Lower leg skin (tissue), 4 donors: ENCODE data around the gene CNOT9. TPM values are rescaled to one million over a fixed set of nuclear protein-coding genes. Genes with fewer than 3 reads are reported as not detected.

ENCODE experiments used
- DNase-seq, 2 donors: peaks; one replicate each; pipeline ENCODE4 v3.0.0-alpha.2; 2019; ENCODE audit warnings: low spot score in 2 of 2
- H3K4me3 ChIP-seq: fragments of 200-600 bp; sonication (generic); 2 replicates; pipeline ENCODE4 v1.5.1; 2017; ENCODE audit warnings: mild to moderate bottlenecking, low read depth; ENCODE audit not compliant: poor library complexity, severe bottlenecking
- POLR2A ChIP-seq, 2 donors: fragments of 450-650 bp; IDR thresholded peaks; one replicate each; pipeline ENCODE4 v1.6.1; 2016 to 2017; ENCODE audit warnings: antibody characterized with exemption in 2 of 2, mild to moderate bottlenecking in 1 of 2, moderate library complexity in 1 of 2
- WGBS, 2 donors: methylation state at CpG; one replicate each; pipeline ENCODE4 v1.1.5; 2018; 5-methylcytosine and 5-hydroxymethylcytosine counted together
- intact Hi-C: fragments of 100-400 bp; cut with DNase I; formaldehyde crosslinking; loops from one replicate; pipeline ENCODE4 v1.15.0; 2023; ENCODE audit warnings: low total_unique reads
- total RNA-seq, 4 donors: library from RNA; depleted of rRNA; stranded (reverse); fragments of >200 nt; gene quantifications; one replicate each; pipeline ENCODE4 v1.1.0, GENCODE V29; 2016
- TF ChIP-seq, protein P1 (sequence below), 3 donors: fragments of 450-650 bp; IDR thresholded peaks; one replicate each; pipeline ENCODE4 v1.5.1; 2016; ENCODE audit warnings: antibody characterized with exemption in 3 of 3, mild to moderate bottlenecking in 3 of 3, moderate library complexity in 2 of 3

The CNOT9 gene
- total RNA-seq, 4 donors from 2014 or later = 30.1 to 39.1 (median 34.5) TPM

DNA sequence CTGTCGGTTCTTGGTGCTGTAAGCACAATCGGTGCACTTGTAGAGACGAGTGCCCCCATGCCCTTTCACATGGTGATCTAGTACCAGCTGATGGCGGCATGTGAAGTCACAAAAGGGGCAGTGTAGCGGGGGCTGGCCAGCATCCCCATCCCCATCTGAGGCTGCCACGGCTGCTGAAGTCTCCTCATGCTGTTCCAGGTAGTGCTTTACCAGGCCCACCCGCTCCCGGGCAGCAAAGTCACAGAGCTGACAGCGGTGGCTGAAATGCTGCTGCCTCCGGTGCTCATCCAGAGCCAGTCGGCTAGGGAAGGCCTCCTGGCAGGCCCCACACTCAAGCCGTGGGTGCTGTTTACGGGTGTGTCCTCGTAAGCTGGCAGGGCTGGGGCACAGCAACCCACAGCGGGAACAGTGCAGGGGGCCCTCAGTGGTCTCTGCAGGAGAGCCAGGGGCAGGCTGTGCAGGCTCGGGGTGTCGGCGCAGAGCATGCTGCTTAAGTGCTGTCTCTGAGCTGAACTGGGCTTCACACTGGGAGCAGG lies 73.5 kb downstream of the CNOT9 start:
- no peak overlapping the region for H3K4me3 ChIP-seq
- DNase-seq = no peak
- TF ChIP-seq, protein P1, sequence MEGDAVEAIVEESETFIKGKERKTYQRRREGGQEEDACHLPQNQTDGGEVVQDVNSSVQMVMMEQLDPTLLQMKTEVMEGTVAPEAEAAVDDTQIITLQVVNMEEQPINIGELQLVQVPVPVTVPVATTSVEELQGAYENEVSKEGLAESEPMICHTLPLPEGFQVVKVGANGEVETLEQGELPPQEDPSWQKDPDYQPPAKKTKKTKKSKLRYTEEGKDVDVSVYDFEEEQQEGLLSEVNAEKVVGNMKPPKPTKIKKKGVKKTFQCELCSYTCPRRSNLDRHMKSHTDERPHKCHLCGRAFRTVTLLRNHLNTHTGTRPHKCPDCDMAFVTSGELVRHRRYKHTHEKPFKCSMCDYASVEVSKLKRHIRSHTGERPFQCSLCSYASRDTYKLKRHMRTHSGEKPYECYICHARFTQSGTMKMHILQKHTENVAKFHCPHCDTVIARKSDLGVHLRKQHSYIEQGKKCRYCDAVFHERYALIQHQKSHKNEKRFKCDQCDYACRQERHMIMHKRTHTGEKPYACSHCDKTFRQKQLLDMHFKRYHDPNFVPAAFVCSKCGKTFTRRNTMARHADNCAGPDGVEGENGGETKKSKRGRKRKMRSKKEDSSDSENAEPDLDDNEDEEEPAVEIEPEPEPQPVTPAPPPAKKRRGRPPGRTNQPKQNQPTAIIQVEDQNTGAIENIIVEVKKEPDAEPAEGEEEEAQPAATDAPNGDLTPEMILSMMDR (IDR thresholded peaks at IDR 0.05) = no peak
- TF ChIP-seq POLR2A (IDR thresholded peaks at IDR 0.05) = no peak
- intact Hi-C loops = no loop called here
- 92 to 95% methylated on average over 12 to 17 of the region's 18 CpGs for WGBS, 2 donors

DNA sequence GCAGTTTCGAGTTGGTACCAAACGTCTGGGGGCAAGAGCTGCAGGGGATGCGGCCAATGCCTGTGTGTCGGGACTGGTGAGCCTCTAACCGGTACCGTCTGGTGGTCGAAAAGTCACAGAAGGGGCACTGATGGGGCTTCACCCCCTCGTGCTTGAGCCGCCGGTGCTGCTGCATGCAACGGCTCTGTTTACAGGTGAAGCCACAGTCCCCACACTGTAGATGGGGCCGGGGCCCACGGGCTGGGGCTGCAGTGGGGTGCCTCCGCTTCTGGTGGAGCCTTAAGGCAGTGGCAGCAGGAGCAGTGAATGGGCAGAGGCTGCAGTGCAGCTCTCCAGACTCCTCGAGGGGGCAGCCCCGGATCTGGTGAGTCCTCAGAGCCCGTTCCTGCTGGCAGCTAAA lies 74.1 kb downstream of the CNOT9 start:
- 89 to 92% methylated on average over 17 of the region's 17 CpGs for WGBS, 2 donors
- no peak for TF ChIP-seq POLR2A (IDR thresholded peaks at IDR 0.05)
- TF ChIP-seq, protein P1 (IDR thresholded peaks at IDR 0.05) = no peak
- intact Hi-C loops = no loop called here
- no peak for DNase-seq
- no peak overlapping the region for H3K4me3 ChIP-seq

DNA sequence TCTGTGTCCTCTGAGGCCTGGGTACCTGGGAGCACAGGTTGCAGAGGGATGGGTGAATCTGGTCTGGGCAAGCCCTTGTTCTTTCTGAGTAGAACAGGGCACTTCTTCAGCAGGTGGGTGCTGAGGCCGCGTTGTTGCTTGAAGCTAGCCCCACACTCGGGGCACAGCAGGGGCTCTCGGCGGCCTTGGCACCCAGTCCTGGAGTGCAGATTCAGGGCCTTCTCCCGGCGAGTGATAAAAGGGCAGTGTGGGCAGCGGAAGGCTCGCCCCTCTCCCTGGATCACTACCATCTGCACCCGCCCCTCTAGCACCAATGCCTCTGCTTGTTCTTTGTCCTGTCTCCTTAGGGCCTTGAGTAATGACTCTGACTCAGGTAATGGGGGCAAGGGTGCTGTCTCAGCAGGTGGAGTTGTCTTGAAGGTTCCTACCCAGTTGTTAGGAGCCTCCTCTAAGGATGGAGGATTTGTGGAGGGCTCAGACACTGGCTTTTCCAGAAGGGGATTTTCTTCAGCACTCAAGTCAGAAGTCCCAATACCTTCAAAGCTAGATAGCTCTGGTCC lies 75.2 kb downstream of the CNOT9 start:
- no peak overlapping the region for H3K4me3 ChIP-seq
- no peak for TF ChIP-seq POLR2A (IDR thresholded peaks at IDR 0.05)
- TF ChIP-seq, protein P1 (IDR thresholded peaks at IDR 0.05) = no peak
- no peak for DNase-seq
- WGBS, 2 donors = 89 to 90% methylated on average over 10 of the region's 10 CpGs
- intact Hi-C loops = no loop called here

DNA sequence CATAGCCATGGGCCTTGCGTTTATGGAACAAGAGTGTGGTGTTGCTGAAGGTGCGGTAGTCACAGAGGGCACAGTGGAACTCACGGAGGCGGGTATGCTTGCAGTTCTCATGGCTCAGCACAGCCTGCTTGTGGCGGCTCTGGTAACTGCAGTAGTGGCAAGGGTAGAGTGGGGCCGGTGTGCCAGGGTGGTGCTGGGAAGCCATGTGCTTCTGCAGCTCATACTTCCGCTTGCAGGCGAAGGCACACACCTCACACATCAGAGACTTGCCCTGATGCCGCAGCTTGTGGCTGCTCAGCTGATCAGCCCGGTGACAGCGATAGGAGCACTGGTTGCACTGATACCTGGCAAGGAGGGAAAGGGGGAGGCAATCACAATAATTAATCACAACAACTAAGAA lies 76.1 kb downstream of the CNOT9 start:
- no peak for TF ChIP-seq POLR2A (IDR thresholded peaks at IDR 0.05)
- TF ChIP-seq, protein P1 (IDR thresholded peaks at IDR 0.05) = no peak
- intact Hi-C loops = no loop called here
- no peak for DNase-seq
- WGBS, 2 donors = 90 to 96% methylated on average over 10 to 11 of the region's 11 CpGs
- no peak overlapping the region for H3K4me3 ChIP-seq

DNA sequence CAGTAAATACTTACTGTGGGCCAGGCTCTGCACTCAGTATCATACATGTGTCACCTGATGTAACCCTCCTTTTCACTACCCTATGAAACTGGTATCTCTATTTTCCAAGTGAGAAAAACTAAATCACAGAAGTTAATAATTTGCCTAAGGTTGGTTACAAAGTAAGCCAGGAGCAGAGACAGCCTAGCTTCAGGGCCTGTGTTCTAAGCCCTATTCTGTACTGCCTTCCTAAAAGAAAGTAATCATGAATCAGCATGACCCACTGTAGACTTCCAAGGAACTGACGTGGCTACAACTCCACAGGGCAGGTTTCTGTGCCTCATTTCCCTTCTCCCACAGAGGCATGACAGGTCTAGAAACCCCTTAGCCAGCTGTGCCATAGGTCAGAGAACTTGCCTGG lies 76.5 kb downstream of the CNOT9 start:
- intact Hi-C loops = no loop called here
- no peak for DNase-seq

More for the DNA sequence above, 76.5 kb downstream of the CNOT9 start:
- 89 to 94% methylated on average over 1 of the region's 1 CpG for WGBS, 2 donors
- TF ChIP-seq, protein P1 (IDR thresholded peaks at IDR 0.05) = no peak
- TF ChIP-seq POLR2A (IDR thresholded peaks at IDR 0.05) = no peak
- no peak overlapping the region for H3K4me3 ChIP-seq

Other genes with a start within 250 kb of the CNOT9 start
- gene CATIP, start 212.0 kb upstream of the CNOT9 start, total RNA-seq = not detected
- gene SLC11A1, start 186.6 kb upstream of the CNOT9 start, total RNA-seq = 1 to 10 TPM; 2.2 to 4.6 (median 3.5) TPM
- 100 to 1,000 TPM in 2 of 4 donors, 10 to 100 TPM in 2; 64.8 to 108 (median 99.9) TPM for gene CTDSP1, start 169.0 kb upstream of the CNOT9 start, total RNA-seq
- gene VIL1, start 149.7 kb upstream of the CNOT9 start, total RNA-seq = under 1 TPM in 2 of 4 donors, not detected in 2; 0.84 to 0.98 TPM
- gene USP37, start 488 bp upstream of the CNOT9 start, total RNA-seq = 10 to 100 TPM; 10.5 to 12.0 (median 11.4) TPM
- 1 to 10 TPM in 1 of 4 donors, under 1 TPM in 3; 0.34 to 2.7 (median 0.59) TPM for gene PLCD4, start 39.1 kb downstream of the CNOT9 start, total RNA-seq
- 10 to 100 TPM; 15.2 to 31.1 (median 20.1) TPM for gene ZNF142, start 90.8 kb downstream of the CNOT9 start, total RNA-seq
- 10 to 100 TPM; 19.1 to 45.0 (median 31.5) TPM for gene BCS1L, start 90.8 kb downstream of the CNOT9 start, total RNA-seq
- gene RNF25, start 103.2 kb downstream of the CNOT9 start, total RNA-seq = 10 to 100 TPM; 21.2 to 38.2 (median 21.7) TPM
- 10 to 100 TPM in 2 of 4 donors, 1 to 10 TPM in 2; 7.4 to 21.1 (median 12.3) TPM for gene STK36, start 103.2 kb downstream of the CNOT9 start, total RNA-seq
- 10 to 100 TPM in 3 of 4 donors, 1 to 10 TPM in 1; 4.4 to 19.4 (median 17.4) TPM for gene TTLL4, start 142.0 kb downstream of the CNOT9 start, total RNA-seq
- gene CYP27A1, start 213.3 kb downstream of the CNOT9 start, total RNA-seq = 10 to 100 TPM; 12.9 to 35.2 (median 21.8) TPM